Fibroblast of skin of back (primary cell): ENCODE measurements around the gene KLF16.
"Not testable (repeated sequence)": the region's sequence is repeated elsewhere in the genome, so short reads cannot be mapped to it uniquely, and the experiment has no call there.

ENCODE experiments used
- DNase-seq: peaks from one replicate; pipeline ENCODE4 v3.0.0-alpha.2; 2013

KLF16 gene

GRCh38 chr19:1884291-1884718, 20.9 kb upstream of the KLF16 start:
- no peak for DNase-seq

GRCh38 chr19:1883784-1884183, 20.4 kb upstream of the KLF16 start:
- no peak for DNase-seq

- no peak for DNase-seq
Observed at GRCh38 chr19:1882786-1883692, 19.7 kb upstream of the KLF16 start.

GRCh38 chr19:1882089-1882785, 18.9 kb upstream of the KLF16 start:
- DNase-seq, result no peak

GRCh38 chr19:1881393-1882088, 18.2 kb upstream of the KLF16 start:
- DNase-seq, result not testable (repeated sequence)

- DNase-seq, result no peak
Observed at GRCh38 chr19:1880611-1881392, 17.4 kb upstream of the KLF16 start.

- DNase-seq, result not testable (repeated sequence)
Observed at GRCh38 chr19:1879982-1880381, 16.6 kb upstream of the KLF16 start.

GRCh38 chr19:1878583-1878982, 15.2 kb upstream of the KLF16 start:
- DNase-seq, result not testable (repeated sequence)

GRCh38 chr19:1877280-1877660, 13.9 kb upstream of the KLF16 start:
- DNase-seq, result not testable (repeated sequence)

GRCh38 chr19:1876496-1877279, 13.3 kb upstream of the KLF16 start:
- DNase-seq, result not testable (repeated sequence)

GRCh38 chr19:1875646-1876495, 12.5 kb upstream of the KLF16 start:
- DNase-seq, result peak; percentile 91

- not testable (repeated sequence) for DNase-seq
Observed at GRCh38 chr19:1875265-1875645, 11.9 kb upstream of the KLF16 start.

GRCh38 chr19:1874554-1875185, 11.3 kb upstream of the KLF16 start:
- DNase-seq, result no peak

GRCh38 chr19:1873524-1874473, 10.4 kb upstream of the KLF16 start:
- DNase-seq, result no peak

- DNase-seq, result no peak
Observed at GRCh38 chr19:1872807-1873523, 9.6 kb upstream of the KLF16 start.

- DNase-seq, result no peak
Observed at GRCh38 chr19:1871630-1872029, 8.3 kb upstream of the KLF16 start.

GRCh38 chr19:1871140-1871597, 7.8 kb upstream of the KLF16 start:
- DNase-seq, result no peak

- DNase-seq, result no peak
Observed at GRCh38 chr19:1868971-1869370, 5.6 kb upstream of the KLF16 start.
